Large intestine (tissue), 3 donors: Measurements from ENCODE around the gene CYP2D6. TPM values are rescaled to one million over a fixed set of nuclear protein-coding genes. Genes with fewer than 3 reads are reported as not detected.

Experiments
- DNase-seq, 2 donors: peaks; one replicate each; pipeline versions ENCODE4 v3.0.0 to v3.0.0-alpha.2; 2013
- H3K27ac ChIP-seq: one replicate; pipeline ENCODE4 v1.5.1; 2013; ENCODE audit warnings: low read length
- H3K27me3 ChIP-seq: 2 replicates; pipeline ENCODE4 v1.6.1; 2013; ENCODE audit warnings: low read length; ENCODE audit not compliant: control insufficient read depth, insufficient read depth
- H3K36me3 ChIP-seq: 2 replicates; pipeline ENCODE4 v1.6.1; 2013; ENCODE audit warnings: low read length; ENCODE audit not compliant: control insufficient read depth, insufficient read depth
- H3K4me1 ChIP-seq: one replicate; pipeline ENCODE4 v1.6.1; 2013; ENCODE audit warnings: low read length; ENCODE audit not compliant: control insufficient read depth, insufficient read depth
- H3K4me3 ChIP-seq: one replicate; pipeline ENCODE4 v1.5.1; 2013; ENCODE audit warnings: low read length
- H3K9me3 ChIP-seq: one replicate; pipeline ENCODE4 v1.6.1; 2013; ENCODE audit warnings: mild to moderate bottlenecking, low read depth, low read length, moderate library complexity; ENCODE audit not compliant: control insufficient read depth
- WGBS: methylation state at CpG from one replicate; pipeline ENCODE4 v1.1.5; 2013; ENCODE audit warnings: low lambda C conversion rate; ENCODE audit not compliant: insufficient coverage; 5-methylcytosine and 5-hydroxymethylcytosine counted together
- polyA plus RNA-seq: library from polyadenylated mRNA; unstranded; fragments of 120-200 nt; gene quantifications from one replicate; pipeline ENCODE4 v1.2.1, GENCODE V29; 2013

Gene CYP2D6
- polyA plus RNA-seq, 1 donor = 6.5 TPM

DNA sequence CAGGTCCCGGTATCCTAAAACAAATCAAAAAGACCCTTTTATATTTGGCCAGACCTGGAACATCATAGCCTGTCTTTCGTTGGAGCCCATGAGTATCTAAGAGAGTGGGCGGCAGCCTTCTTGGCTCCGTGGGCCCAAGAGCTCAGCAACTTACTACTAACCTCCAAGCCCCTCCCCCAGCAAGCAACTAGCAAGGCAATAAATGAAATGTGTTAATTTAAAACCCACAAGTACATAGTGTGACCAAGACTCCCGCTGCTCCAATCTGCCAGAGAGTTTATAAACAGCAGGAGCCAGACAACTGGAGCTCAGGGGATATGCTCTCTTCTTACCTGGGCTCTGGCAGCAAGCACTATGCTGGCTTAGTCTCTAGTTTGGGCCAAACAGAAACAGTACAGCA is 40.8 kb upstream of the CYP2D6 start:
- peak in 1 of 2 donors; percentile 15 for DNase-seq
- Histone ChIP-seq H3K36me3 (peaks cover 26% of the 10 kb centered on the region), H3K27ac (peak overlapping the region; percentile 95), H3K9me3 (no peaks in the 10 kb centered on the region), H3K4me3 (no peak overlapping the region), H3K27me3 (no peaks in the 10 kb centered on the region), H3K4me1 (peaks cover 43% of the 10 kb centered on the region)
- WGBS = no CpG with 5 or more reads among the region's 5 CpGs

DNA sequence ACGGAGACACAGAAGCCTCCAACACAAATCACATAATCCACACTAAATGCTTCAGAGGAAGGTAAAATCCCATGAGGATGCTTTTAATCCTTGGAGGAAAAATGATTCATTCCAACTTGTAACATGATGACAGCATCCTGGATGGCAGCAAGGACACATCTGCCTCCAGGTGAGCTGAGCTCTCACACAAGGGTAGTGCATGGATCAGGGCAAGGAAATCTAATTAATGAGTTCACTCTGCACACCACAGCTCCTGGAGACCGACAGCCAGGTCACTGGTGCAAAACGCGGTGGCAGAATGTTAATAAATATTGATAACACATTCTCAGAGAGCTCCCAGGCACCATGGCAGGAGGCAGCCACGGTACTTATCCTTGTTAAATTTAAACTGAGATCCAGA is 40.3 kb upstream of the CYP2D6 start:
- no CpG with 5 or more reads among the region's 5 CpGs for WGBS
- peaks cover 28% of the 10 kb centered on the region for H3K36me3 ChIP-seq
- H3K4me3 ChIP-seq = no peak overlapping the region
- DNase-seq = no peak
- peaks cover 42% of the 10 kb centered on the region for H3K4me1 ChIP-seq
- no peaks in the 10 kb centered on the region for H3K9me3 ChIP-seq
- H3K27ac ChIP-seq = peak overlapping the region; percentile 95
- H3K27me3 ChIP-seq = no peaks in the 10 kb centered on the region

DNA sequence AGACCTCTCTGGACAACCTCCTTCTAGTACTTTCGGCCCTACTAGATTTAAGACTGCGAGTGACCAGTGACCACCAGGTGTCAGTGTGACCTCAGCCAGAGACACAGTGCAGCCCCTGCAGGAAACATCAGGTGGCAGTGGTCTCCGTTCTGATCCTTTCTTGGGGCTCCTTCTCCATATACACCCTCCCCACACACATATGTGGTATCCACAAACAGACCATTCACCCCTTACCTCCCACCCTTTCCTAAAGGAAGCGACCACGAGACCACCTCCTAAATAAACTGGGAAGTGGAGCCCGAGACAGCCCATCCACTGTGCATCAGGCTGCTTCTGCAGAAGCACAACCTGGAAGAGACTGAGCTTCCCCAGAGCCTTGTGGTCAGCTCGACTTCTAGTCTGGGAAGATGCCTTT is 38.5 kb upstream of the CYP2D6 start:
- H3K27ac ChIP-seq = no peak overlapping the region
- peak; percentile 66 to 67 for DNase-seq
- no peaks in the 10 kb centered on the region for H3K9me3 ChIP-seq
- H3K4me1 ChIP-seq = peaks cover 39% of the 10 kb centered on the region
- no CpG with 5 or more reads among the region's 7 CpGs for WGBS
- H3K36me3 ChIP-seq = peaks cover 44% of the 10 kb centered on the region
- no peak overlapping the region for H3K4me3 ChIP-seq
- no peaks in the 10 kb centered on the region for H3K27me3 ChIP-seq

DNA sequence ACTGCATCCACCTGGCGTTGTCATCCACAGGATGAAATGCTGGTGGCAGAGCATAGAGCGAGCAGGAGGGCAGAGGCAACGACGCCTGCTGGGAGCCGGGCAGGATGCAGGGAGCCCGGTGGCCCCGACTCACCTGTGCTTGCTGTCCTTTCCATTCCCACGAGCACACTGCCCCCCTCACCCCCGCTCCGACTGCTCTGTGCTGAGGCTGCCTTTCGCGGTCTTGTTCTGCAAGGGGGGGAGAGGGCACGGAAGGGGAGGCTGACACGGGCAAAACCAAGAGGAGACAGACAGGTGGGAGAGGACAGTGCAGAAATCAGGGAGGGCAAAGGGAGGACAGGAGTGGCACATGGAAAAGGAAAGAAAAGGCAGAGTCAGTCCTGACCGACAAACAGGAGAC is 37.9 kb upstream of the CYP2D6 start:
- no peaks in the 10 kb centered on the region for H3K9me3 ChIP-seq
- H3K27me3 ChIP-seq = no peaks in the 10 kb centered on the region
- peaks cover 33% of the 10 kb centered on the region for H3K4me1 ChIP-seq
- no peak for DNase-seq
- H3K36me3 ChIP-seq = peaks cover 45% of the 10 kb centered on the region
- 100% methylated on average over 4 of the region's 15 CpGs for WGBS
- H3K27ac ChIP-seq = no peak overlapping the region
- H3K4me3 ChIP-seq = no peak overlapping the region

DNA sequence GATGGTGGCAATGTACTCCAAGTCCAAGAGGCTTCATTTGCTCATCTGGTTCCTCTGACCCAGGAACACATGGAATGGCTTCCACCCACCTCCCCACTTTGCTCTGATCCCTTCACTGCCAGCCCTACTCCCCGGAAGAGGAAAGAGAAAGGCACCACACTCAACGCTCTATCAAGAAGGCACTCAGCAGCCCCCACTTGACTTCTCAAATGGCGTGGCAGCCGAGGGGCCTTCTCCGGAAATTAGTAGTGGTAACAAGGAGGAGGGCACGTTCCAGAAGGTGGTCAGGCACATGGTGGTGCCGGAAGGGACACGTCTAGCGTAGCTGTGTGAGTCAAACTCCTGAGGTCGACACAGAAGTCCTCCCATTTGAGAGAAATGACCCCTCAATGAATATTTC is 36.5 kb upstream of the CYP2D6 start:
- no peak overlapping the region for H3K4me3 ChIP-seq

DNA sequence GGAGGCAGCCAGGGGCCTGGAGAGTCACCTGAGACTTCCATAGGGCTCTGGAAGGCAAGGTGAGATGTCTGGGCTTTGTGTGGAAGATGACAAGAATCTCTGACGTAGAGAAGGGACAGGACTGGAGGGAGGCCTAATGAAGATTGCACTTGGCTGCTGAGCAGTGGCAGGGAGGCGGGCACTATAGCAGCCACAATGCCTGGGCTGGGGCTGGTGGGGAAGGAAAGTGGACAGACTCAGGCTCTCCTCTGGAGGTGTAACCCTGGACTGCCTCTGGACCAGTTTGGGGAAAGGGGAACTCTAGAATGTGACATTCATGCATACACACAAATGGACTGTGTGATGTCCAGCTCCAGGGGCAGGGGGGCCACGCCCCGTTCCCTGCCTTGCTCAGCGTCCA is 34.3 kb upstream of the CYP2D6 start:
- Histone ChIP-seq H3K4me3 (no peak overlapping the region), H3K36me3 (peaks cover 60% of the 10 kb centered on the region), H3K4me1 (peaks cover 7% of the 10 kb centered on the region), H3K27me3 (no peaks in the 10 kb centered on the region), H3K27ac (no peak overlapping the region), H3K9me3 (no peaks in the 10 kb centered on the region)
- no peak for DNase-seq
- no CpG with 5 or more reads among the region's 5 CpGs for WGBS

More for the DNA sequence above, 36.5 kb upstream of the CYP2D6 start:
- Histone ChIP-seq H3K4me1 (peaks cover 19% of the 10 kb centered on the region), H3K27ac (no peak overlapping the region), H3K27me3 (no peaks in the 10 kb centered on the region), H3K36me3 (peaks cover 53% of the 10 kb centered on the region), H3K9me3 (no peaks in the 10 kb centered on the region)
- WGBS = no CpG with 5 or more reads among the region's 10 CpGs
- DNase-seq = no peak

DNA sequence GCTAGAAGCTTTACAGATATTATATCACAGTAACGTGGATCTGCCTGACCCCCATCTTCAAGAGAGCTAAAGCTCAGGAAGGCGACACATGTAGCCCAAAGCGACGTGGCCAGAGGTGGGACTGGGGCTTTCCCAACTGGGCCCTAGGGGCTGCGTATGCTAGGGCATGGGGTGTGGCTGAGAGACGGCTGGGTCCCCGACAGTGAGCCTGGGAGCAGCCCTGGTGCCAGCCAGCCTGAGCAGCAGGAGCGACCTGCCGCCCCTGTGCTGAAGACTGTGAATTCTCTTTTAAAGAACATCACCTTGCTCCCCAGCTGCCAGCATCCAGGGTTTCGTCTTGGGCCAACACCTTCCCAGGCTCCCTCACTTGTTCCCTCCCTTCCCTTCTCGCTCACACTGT is 32.9 kb upstream of the CYP2D6 start:
- 90% methylated on average over 2 of the region's 11 CpGs for WGBS

DNA sequence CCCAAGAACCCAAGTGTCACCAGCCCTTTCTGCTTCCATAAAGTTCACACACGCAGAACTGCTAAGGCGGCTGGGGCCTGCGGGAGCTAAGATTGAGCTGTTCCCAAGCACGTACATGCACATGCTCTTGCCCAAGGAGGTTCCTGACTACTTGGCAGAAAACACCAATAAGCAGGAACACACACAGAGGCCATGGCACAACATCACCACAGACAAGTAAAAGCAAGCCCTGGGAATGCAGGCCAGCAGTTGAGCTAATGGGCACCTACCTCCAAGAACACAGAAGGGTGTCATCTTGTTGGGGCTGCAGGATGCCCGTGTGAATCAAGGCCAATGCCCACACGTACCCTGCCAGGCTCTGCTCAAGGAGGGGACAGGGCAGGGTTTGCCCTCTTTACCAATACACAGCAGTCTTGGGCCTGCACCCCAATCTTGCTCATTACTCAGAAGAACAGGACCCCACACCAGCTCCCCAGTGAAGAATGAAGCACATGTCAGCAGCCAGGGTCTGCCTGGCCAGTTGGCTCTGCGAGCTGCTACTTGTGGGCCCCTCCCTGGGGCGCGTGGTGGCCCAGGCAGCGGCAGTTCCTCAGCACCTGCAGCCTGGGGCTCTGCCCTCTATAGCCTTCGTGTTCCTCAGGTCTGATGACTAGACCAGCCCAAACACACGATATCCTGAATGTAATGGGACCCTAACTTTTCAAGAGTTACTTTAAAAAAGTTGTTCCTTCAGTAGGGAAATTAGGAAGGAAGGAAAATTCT is 32.3 kb upstream of the CYP2D6 start:
- no CpG with 5 or more reads among the region's 12 CpGs for WGBS
- Histone ChIP-seq H3K27me3 (no peaks in the 10 kb centered on the region), H3K9me3 (no peaks in the 10 kb centered on the region), H3K4me1 (peaks cover 3% of the 10 kb centered on the region), H3K27ac (no peak overlapping the region), H3K36me3 (peaks cover 46% of the 10 kb centered on the region), H3K4me3 (no peak overlapping the region)
- DNase-seq = no peak

More for the DNA sequence above, 32.9 kb upstream of the CYP2D6 start:
- H3K9me3 ChIP-seq = no peaks in the 10 kb centered on the region
- peaks cover 3% of the 10 kb centered on the region for H3K4me1 ChIP-seq
- H3K27ac ChIP-seq = no peak overlapping the region
- no peak for DNase-seq
- H3K27me3 ChIP-seq = no peaks in the 10 kb centered on the region
- peaks cover 50% of the 10 kb centered on the region for H3K36me3 ChIP-seq
- no peak overlapping the region for H3K4me3 ChIP-seq

DNA sequence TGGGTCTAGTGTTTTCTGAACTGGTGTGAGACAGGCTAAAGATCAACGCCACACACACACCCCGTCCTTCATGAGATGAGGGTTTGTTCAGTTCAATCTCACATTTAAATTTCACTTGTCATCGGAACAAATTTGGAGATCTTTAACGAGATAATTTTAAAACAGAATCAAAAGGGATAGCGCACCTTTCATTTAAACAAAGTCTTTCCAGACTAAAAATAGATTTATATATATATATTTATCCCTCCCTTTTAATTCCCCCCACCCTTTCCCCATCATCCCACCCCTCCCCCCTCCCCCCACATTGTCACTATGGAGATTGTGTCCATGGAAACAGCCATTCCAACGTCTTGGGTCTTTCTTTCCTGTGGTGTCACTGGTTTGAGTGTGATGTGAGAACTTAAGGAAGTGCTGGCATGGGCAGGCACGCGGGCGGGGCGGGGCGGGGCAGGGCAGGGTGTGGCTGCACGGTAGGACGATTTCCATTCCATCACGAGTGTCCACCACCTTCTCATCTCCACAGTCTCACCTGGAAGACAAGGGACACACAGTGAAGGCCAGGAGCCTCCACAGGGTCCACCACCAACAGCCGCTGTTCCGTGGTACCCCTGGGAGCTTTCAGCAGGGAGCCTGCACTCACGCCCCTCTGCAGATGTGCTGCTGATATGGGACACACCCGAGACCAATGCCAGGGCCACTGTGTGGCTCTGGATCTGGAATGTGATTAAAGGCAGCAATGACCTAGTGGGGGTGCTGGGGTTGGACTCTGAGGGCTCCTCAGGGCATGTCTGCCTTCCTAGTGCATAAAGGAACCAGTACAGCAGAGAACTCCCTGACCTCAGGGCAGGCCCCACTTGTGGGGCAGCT is 30.5 kb upstream of the CYP2D6 start:
- WGBS = no CpG with 5 or more reads among the region's 18 CpGs
- H3K9me3 ChIP-seq = no peaks in the 10 kb centered on the region
- peaks cover 3% of the 10 kb centered on the region for H3K4me1 ChIP-seq
- no peaks in the 10 kb centered on the region for H3K27me3 ChIP-seq
- peaks cover 38% of the 10 kb centered on the region for H3K36me3 ChIP-seq
- no peak overlapping the region for H3K4me3 ChIP-seq
- H3K27ac ChIP-seq = no peak overlapping the region
- DNase-seq = peak in 1 of 2 donors; percentile 49

DNA sequence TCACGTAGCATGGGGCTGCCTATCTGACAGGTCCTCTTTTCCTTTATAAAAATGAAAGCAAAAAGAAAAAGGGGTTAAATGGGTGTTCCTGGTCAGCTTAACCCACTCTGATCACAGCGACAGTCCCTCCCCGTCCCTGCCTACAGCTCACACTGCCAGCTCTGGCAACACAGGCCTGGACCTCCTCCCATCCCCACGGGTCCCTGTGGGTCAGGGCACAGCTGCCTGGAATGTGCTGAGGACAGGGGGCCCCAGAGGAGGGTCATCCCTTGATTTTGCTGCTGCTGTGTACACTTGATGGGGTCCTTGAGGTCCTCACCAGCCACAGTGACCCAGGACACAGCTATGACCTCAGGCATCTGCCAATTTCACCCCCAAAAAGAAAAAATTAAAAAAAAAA is 29.6 kb upstream of the CYP2D6 start:
- DNase-seq = no peak

More for the DNA sequence above, 29.6 kb upstream of the CYP2D6 start:
- Histone ChIP-seq H3K27me3 (no peaks in the 10 kb centered on the region), H3K9me3 (no peaks in the 10 kb centered on the region), H3K4me1 (peaks cover 3% of the 10 kb centered on the region), H3K4me3 (no peak overlapping the region), H3K27ac (no peak overlapping the region), H3K36me3 (peaks cover 36% of the 10 kb centered on the region)
- WGBS = no CpG with 5 or more reads among the region's 4 CpGs
